ENCODE results near the gene FAM81A.
A peak's percentile ranks its signal among the peaks of the same experiment; 100 is the strongest.

Gene FAM81A

GRCh38 chr15:59545573-59545972 lies 107.6 kb downstream of the FAM81A start:
- DNase-seq: no peak

GRCh38 chr15:59548501-59549226 lies 110.7 kb downstream of the FAM81A start:
- no peak for DNase-seq

GRCh38 chr15:59549301-59550185 lies 111.6 kb downstream of the FAM81A start:
- no peak for DNase-seq

GRCh38 chr15:59550530-59550929 lies 112.5 kb downstream of the FAM81A start:
- DNase-seq: no peak

GRCh38 chr15:59550956-59551355 lies 113.0 kb downstream of the FAM81A start:
- no peak for DNase-seq

- DNase-seq: no peak
Observed at GRCh38 chr15:59553879-59554735, 116.1 kb downstream of the FAM81A start.

GRCh38 chr15:59555696-59556095 lies 117.7 kb downstream of the FAM81A start:
- no peak for DNase-seq

- no peak for DNase-seq
Observed at GRCh38 chr15:59556380-59556779, 118.4 kb downstream of the FAM81A start.

- DNase-seq: peak; percentile 39
Observed at GRCh38 chr15:59557581-59557980, 119.6 kb downstream of the FAM81A start.

GRCh38 chr15:59558851-59559250 lies 120.9 kb downstream of the FAM81A start:
- no peak for DNase-seq

- DNase-seq: no peak
Observed at GRCh38 chr15:59561547-59561946, 123.6 kb downstream of the FAM81A start.

GRCh38 chr15:59562448-59563186 lies 124.6 kb downstream of the FAM81A start:
- DNase-seq: no peak

- DNase-seq: no peak
Observed at GRCh38 chr15:59565299-59565698, 127.3 kb downstream of the FAM81A start.

- no peak for DNase-seq
Observed at GRCh38 chr15:59567324-59567723, 129.3 kb downstream of the FAM81A start.

GRCh38 chr15:59569477-59569876 lies 131.5 kb downstream of the FAM81A start:
- DNase-seq: no peak

- DNase-seq: no peak
Observed at GRCh38 chr15:59570315-59570714, 132.3 kb downstream of the FAM81A start.

- no peak for DNase-seq
Observed at GRCh38 chr15:59571606-59572005, 133.6 kb downstream of the FAM81A start.
